NCI-H2029 (cell line): ENCODE measurements around the gene MYL9.
A peak's percentile ranks its signal among the peaks of the same experiment; 100 is the strongest.
"Not testable (repeated sequence)": the region's sequence is repeated elsewhere in the genome, so short reads cannot be mapped to it uniquely, and the experiment has no call there.

Source experiments
- DNase-seq: peaks from one replicate; lab custom pipeline; 2025; lab: John Stamatoyannopoulos, UW

MYL9 gene

DNA sequence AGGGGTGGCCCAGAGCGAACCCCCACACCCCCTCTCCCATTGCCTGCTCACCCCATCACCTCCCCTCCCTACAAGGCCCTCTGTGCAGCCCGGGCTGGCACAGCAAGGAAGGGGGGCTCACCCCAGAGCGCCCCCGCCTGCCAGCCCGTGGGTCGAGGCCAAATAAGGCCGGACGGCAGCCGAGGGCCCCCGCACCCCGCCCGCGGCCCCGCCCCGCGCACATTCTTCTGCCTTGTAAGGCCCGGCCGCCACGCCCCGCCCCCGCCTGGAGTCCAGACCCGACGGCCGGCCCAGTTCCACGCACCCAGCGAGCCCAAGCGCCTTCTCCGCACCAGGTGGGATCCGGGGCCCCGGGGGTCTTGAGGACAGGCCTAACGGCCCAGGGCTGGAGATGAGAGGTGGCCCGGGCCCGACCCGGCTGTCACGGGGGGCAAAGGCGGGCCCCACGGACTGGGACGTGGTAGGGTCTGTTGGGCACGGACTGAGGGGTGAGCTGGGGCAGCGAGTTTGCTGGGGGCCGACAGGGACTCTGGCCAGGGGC, at the start of gene MYL9:
Gene MYL9 (plus strand): TSS at position 293 of the 541 bp plus-strand sequence. CDS start 3,366 bp downstream, outside the sequence.
- no peak for DNase-seq

DNA sequence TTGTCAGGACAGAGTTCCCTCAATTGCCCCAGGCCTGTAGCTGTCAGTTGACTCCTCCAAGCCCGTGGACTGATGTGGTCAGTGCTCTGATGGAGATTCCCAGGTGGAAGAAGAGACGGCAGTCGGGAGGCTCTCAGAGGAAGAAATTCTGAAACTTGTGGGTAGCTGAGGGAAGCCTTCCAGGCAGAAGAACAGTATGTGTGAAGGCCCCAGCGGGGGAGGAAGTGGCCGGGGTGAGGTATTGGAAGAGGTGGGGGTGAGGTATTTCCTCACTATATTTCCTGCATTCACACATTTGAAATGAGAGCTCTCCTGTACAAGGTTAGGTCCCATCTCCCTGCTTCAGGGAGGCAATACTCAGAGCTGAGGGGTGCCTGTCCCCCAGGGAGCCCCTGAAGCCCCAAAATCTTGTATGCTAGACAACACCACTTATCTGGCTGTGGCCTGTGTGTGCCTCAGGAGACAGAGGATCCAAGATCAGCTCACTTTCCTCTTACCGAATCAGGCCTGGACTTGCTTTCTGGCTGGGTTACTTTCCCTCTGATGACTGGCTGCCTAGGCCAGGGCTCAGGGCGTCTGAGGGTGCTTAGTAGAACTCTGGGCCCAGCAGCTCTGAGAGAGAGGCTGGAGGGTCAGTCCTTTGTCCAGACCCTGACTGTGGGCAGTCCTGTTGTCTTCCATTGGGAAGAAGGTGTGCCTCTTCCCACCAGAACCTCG, 49.3 kb upstream of the MYL9 start:
- DNase-seq = no peak

GRCh38 chr20:36493051-36493800, 48.1 kb upstream of the MYL9 start:
- no peak for DNase-seq

GRCh38 chr20:36493801-36494114, 47.6 kb upstream of the MYL9 start:
- DNase-seq = peak; percentile 40

DNA sequence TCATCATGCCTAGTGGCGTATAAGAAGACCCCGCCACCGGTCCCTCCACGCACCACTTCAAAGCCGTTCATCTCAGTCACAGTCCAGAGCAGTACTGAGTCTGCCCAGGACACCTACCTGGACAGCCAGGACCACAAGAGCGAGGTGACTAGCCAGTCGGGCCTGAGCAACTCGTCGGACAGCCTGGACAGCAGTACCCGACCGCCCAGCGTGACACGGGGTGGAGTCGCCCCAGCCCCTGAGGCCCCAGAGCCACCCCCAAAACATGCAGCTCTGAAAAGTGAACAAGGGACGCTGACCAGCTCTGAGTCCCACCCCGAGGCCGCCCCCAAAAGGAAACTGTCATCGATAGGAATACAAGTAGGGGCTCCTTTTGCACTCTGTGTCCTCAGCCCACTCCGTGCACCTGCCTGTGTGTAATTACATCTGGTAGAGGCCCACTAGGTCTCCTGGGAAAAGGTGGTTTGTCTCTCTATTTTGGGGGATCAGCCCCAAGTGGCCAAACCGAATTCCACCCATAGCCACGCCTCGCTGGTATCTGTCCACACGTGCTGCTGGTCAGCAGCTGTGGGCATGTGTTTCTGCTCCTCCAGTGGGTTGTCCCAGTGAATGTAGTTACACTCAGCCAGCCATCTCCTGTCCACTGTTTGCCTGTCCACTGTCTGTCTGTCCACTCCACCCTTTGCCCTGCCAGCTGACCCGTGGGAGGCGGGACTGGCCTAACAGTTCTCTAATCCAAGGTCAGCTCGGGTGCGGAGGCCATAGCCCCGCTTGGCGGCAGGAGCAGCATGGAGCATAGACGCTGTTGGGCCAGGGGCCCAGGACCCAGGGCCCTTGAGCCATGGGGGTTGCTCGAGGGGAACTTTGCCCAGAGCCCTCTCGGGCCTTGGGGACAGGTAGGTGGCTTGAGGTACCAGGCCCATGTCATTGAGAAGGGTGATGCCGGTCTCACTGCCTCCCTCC, 44.3 kb upstream of the MYL9 start:
- DNase-seq = no peak

DNA sequence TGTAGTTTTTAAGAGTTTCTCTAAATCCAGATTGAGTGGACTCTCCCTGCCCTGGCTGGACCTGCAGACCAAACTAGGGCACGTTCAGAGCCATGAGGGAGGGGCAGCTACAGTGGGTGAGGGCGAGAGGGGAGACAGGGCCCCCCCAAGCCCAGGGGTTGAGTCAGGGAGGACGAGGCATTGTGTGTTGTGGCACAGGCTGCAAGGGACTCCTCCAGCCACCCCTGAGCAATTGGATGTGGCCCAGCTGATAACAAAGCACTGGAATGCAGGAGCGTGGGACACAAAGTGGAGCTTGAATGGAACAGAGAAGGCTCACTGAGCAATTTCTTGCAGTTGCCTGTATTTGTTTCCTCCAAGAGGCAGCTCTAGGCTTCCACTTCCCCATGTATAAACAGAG, 43.5 kb upstream of the MYL9 start:
- no peak for DNase-seq

DNA sequence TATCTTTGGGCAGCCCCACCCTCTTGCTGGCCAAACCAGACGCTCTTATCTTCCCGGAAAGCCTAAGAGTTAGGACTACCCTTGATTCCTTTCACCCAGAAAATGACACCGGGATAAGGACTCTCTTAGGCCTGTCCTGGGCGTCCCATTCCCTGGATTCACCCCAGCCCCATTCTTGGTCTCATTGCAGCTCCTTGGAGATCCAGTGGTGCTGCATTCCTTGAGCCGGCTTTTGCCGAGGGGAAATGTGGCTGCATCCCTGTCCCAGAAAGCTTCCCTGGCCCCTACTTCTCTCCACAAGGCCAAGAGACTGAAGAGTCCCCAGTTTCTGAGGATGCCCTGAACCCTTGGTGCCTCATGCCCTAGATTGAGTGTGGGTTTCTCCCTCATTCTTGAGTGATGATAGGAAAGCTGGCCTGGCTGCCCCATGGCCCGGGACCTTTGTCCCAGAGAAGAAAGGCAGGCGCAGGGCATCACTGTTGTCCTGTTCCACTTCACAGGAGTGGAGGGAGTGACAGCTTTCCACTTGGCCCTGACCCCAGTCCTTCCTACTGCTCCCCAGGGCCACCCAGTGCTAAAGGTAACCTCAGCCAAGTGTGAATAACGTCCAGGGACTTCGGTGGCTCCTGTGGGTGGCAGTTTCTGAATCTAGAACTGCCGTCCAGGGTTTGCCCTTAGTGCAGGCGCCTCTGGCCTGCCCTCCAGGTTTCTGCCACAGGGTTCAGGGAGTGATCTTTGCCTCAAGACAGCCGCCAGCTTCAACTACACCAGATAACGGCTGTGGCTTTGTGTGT, 42.7 kb upstream of the MYL9 start:
- no peak for DNase-seq

DNA sequence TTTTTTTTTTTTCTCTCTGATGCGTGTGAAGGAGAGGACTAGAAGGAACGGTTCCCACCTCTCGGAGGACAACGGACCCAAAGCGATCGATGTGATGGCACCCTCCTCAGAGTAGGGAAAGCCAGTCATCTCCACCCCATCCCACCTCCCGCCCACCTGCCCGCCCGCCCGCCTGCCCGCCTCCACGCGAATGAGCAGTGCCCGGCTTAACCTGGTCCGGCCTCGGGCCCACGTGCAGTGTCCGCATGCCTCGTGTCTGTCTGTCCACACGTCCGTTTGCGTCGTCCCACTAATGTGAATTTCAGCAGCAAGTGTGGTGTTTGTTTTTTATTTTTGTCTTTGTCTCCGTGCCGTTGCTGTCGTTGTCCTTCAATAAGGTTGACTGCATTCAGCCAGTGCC, 42.1 kb upstream of the MYL9 start:
- no peak for DNase-seq

DNA sequence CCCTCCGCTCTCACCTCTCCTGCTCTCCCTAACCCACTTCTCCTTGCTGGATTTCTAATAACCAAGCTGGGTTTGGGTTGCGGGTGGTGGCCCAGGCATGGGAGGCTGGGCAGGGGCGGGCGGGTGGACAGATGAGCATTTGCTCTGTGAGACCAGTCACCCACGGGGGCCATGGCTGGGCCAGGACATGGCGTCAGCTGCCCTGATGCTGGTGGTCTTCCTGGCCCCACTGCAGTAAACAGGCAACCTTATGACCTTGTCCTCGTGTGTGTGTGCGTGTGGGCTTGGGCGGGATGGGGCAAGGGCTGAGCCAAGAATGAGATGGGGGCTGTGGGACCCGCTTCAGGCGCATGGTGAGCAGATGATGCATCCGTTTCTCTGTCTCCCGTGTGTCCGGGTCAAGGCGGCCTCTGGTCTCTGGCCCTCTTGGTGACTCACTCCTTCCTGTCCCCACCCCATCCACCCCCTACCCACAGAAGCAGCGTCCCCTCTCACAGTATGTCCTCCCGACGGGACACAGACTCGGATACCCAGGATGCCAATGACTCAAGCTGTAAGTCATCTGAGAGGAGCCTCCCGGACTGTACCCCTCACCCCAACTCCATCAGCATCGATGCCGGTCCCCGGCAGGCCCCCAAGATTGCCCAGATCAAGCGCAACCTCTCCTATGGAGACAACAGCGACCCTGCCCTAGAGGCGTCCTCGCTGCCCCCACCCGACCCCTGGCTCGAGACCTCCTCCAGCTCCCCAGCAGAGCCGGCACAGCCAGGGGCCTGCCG, 41.4 kb upstream of the MYL9 start:
- DNase-seq = no peak

GRCh38 chr20:36501367-36502006, 39.8 kb upstream of the MYL9 start:
- no peak for DNase-seq

DNA sequence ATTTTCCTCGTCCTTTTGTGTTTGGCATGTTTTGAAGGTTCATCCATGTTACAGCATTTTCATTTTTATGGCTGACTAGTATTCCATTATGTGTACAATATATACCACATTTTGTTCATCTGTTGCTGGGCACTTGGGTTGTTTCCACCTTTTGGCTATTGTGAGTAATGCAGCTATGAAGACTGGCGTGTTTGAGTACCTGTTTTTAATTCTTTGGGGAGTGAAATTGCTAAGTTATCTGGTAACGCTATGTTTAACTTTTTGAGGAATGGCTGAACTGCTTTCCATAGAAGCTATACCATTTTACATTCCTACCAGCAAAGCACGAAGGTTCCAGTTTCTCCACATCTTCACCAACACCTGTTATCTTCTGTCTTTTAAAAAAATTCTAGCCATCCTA, 37.0 kb upstream of the MYL9 start:
- DNase-seq = no peak

- no peak for DNase-seq
Observed at GRCh38 chr20:36506253-36506652, 35.1 kb upstream of the MYL9 start.

GRCh38 chr20:36507746-36508145, 33.6 kb upstream of the MYL9 start:
- no peak for DNase-seq

DNA sequence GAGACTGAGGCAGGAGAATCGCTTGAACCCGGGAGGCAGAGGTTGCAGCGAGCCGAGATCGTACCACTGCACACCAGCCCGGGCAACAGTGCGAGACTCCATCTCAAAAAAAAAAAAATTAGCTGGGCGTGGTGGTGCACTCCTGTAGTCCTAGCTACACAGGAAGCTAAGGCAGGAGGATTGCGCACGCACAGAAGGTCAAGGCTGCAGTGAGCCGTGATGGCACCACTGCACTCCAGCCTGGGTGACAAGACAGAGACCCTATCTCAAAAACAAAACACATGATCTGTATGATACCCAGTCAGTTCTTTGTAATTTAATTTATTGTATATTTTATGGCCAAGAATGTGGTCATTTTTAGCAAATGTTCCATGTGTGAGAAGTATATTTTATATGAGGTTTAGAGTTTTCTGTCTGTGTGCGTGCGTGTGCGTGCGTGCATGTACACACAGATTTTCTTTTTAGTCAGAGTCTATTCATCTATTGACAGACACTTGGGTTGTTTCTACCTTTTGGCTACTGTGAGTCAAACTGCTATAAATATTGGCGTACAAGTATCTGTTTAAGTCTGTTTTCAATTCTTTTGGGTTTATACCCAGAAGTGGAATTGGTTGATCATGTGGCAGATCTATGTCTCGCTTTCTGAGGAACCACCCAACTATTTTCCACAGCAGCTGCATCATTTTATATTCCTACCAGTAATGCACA, 22.2 kb upstream of the MYL9 start:
- no peak for DNase-seq

GRCh38 chr20:36519944-36520343, 21.4 kb upstream of the MYL9 start:
- no peak for DNase-seq

GRCh38 chr20:36521526-36521925, 19.8 kb upstream of the MYL9 start:
- no peak for DNase-seq

DNA sequence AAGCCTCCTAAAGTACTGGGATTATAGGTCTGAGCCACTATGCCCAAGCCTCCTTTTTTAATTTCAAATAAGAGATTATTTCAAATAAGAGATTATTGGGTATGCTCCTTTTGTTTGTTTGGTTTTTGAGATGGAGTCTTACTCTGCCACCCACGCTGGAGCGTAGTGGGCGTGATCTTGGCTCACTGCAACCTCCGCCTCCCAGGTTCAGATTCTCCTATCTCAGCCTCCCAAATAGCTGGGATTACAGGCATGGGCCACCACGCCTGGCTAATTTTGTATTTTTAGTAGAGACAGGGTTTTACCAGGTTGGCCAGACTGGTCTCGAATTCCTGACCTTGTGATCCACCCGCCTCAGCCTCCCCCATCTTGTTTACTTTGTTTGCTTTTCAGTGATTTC, 18.9 kb upstream of the MYL9 start:
- not testable (repeated sequence) for DNase-seq

- no peak for DNase-seq
Observed at GRCh38 chr20:36523341-36523740, 18.0 kb upstream of the MYL9 start.

DNA sequence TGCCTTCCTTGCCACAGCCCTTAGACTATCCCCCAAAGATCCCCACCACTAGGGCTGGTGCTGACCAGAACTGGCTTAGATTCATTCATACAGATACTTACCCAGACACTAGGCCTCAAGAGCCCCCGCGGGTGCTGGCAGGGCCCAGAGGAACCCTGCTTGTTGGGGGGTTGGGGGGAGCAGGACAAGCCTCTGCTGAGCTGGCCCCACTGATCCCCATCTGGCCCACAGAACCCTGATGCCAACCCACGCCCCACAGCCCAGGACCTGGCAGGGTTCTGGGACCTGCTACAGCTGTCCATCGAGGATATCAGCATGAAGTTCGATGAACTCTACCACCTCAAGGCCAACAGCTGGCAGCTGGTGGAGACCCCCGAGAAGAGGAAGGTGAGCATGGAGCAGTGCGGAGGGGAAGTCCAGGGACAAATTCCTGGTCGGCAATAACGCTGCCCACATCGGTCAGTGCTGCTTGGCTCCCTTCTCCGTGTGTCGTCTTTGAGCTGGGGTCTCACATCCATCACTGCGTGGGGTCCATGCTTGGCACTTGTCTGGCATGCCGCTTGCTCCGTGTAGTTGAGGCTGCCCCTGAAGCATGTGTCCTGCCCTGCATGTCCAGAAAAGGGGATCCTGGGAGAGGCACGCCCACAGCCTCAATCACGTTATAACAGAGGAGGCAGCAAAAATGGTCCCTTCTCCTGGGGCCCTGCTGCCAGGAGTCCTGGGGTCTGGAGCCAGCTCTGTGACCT, 15.5 kb upstream of the MYL9 start:
- no peak for DNase-seq
